H4 (cell line): ENCODE results near the gene TLE4. TPM values are rescaled to one million over a fixed set of nuclear protein-coding genes. Genes with fewer than 3 reads are reported as not detected.
A peak's percentile ranks its signal among the peaks of the same experiment; 100 is the strongest.
"Not testable (repeated sequence)": the region's sequence is repeated elsewhere in the genome, so short reads cannot be mapped to it uniquely, and the experiment has no call there.

ENCODE experiments used
- DNase-seq: peaks from one replicate; pipeline ENCODE4 v3.0.0-alpha.2; 2015; ENCODE audit warnings: low spot score
- total RNA-seq: library from RNA; depleted of rRNA; stranded (reverse); fragments of >200 nt; shearing (Covaris generic); gene quantifications from 2 replicates; pipeline ENCODE4 v1.2.3, GENCODE V29; 2014

The TLE4 gene
- total RNA-seq, 1 experiment from 2014 or later: 27.8 TPM

GRCh38 chr9:79603222-79603920, 31.6 kb downstream of the TLE4 start:
- peak; percentile 13 for DNase-seq

- DNase-seq: no peak
Observed at GRCh38 chr9:79604149-79604548, 32.4 kb downstream of the TLE4 start.

GRCh38 chr9:79604921-79605562, 33.3 kb downstream of the TLE4 start:
- DNase-seq: no peak

GRCh38 chr9:79606529-79606928, 34.8 kb downstream of the TLE4 start:
- not testable (repeated sequence) for DNase-seq

GRCh38 chr9:79609468-79610018, 37.8 kb downstream of the TLE4 start:
- no peak for DNase-seq

GRCh38 chr9:79610019-79610631, 38.4 kb downstream of the TLE4 start:
- DNase-seq: no peak

GRCh38 chr9:79610791-79611614, 39.2 kb downstream of the TLE4 start:
- DNase-seq: peak; percentile 90

GRCh38 chr9:79613145-79613544, 41.4 kb downstream of the TLE4 start:
- peak; percentile 5 for DNase-seq

- DNase-seq: no peak
Observed at GRCh38 chr9:79615038-79615437, 43.3 kb downstream of the TLE4 start.

- DNase-seq: no peak
Observed at GRCh38 chr9:79616013-79616412, 44.2 kb downstream of the TLE4 start.

GRCh38 chr9:79616971-79617370, 45.2 kb downstream of the TLE4 start:
- no peak for DNase-seq

- no peak for DNase-seq
Observed at GRCh38 chr9:79617395-79617794, 45.6 kb downstream of the TLE4 start.

- DNase-seq: no peak
Observed at GRCh38 chr9:79619930-79620329, 48.2 kb downstream of the TLE4 start.

- DNase-seq: no peak
Observed at GRCh38 chr9:79621916-79622575, 50.3 kb downstream of the TLE4 start.

GRCh38 chr9:79623799-79624721, 52.3 kb downstream of the TLE4 start:
- DNase-seq: peak; percentile 19

- DNase-seq: no peak
Observed at GRCh38 chr9:79629721-79630120, 58.0 kb downstream of the TLE4 start.

- no peak for DNase-seq
Observed at GRCh38 chr9:79630521-79631403, 59.0 kb downstream of the TLE4 start.

GRCh38 chr9:79632060-79632459, 60.3 kb downstream of the TLE4 start:
- DNase-seq: no peak

GRCh38 chr9:79632705-79633104, 60.9 kb downstream of the TLE4 start:
- DNase-seq: no peak
